B cell (primary cell): ENCODE data around the gene TNFRSF19. TPM values are rescaled to one million over a fixed set of nuclear protein-coding genes. Genes with fewer than 3 reads are reported as not detected.

Experiments used
- ATAC-seq: fragments of 200-7000 bp; cut with Tn5 transposase; one replicate; pipeline ENCODE4 v1.10.0; 2021; ENCODE audit warnings: low read depth, mild to moderate bottlenecking, moderate number of reproducible peaks, moderate library complexity
- CTCF ChIA-PET: fragments of 350-600 bp; sonication (Branson Sonifier 250); formaldehyde crosslinking; loops from one replicate; lab custom pipeline; 2021; ENCODE audit warnings: antibody characterized with exemption, inconsistent platforms; lab: Charles Lee
- POLR2A ChIA-PET: fragments of 350-600 bp; sonication (Branson Sonifier 250); formaldehyde crosslinking; loops from one replicate; lab custom pipeline; 2021; ENCODE audit warnings: antibody characterized with exemption; lab: Charles Lee
- DNase-seq: peaks from one replicate; pipeline ENCODE4 v3.0.0; 2013
- H2AFZ ChIP-seq: 2 replicates; pipeline ENCODE4 v1.6.1; 2012; ENCODE audit warnings: mild to moderate bottlenecking, low read depth, low read length; ENCODE audit not compliant: insufficient read depth, poor library complexity, severe bottlenecking
- H3K27ac ChIP-seq, 2 donors: 1 replicate in 1 of 2; 2 replicates in 1 of 2; pipeline ENCODE4 v1.5.1; 2012 to 2013; ENCODE audit warnings: low read length in 2 of 2, mild to moderate bottlenecking in 2 of 2, moderate library complexity in 1 of 2
- H3K27me3 ChIP-seq, 4 experiments: fragments of 200-600 bp in 1 of 4; sonication (generic) in 1 of 4; replicated peaks in 1 of 4; 1 replicate in 2 of 4; 2 replicates in 2 of 4; pipeline versions ENCODE4 v1.6.1 to v1.7.0; 2013 to 2016; ENCODE audit warnings: low read length in 3 of 4, mild to moderate bottlenecking in 2 of 4, mixed read lengths in 1 of 4, moderate library complexity in 1 of 4; ENCODE audit not compliant: insufficient read depth in 4 of 4, control insufficient read depth in 3 of 4; ENCODE audit errors: control extremely low read depth in 1 of 4
- H3K36me3 ChIP-seq, 2 experiments: replicated peaks in 1 of 2; 1 replicate in 1 of 2; 2 replicates in 1 of 2; pipeline versions ENCODE4 v1.6.1 to v1.7.1; 2013; ENCODE audit warnings: low read length in 1 of 2; ENCODE audit not compliant: insufficient read depth in 2 of 2, control insufficient read depth in 1 of 2; ENCODE audit errors: control extremely low read depth in 1 of 2, extremely low read depth in 1 of 2
- H3K4me1 ChIP-seq, 2 donors: fragments of 200-600 bp in 1 of 2; sonication (generic) in 1 of 2; 1 replicate in 1 of 2; 2 replicates in 1 of 2; pipeline versions ENCODE4 v1.5.1 to v1.6.1; 2013 to 2017; ENCODE audit warnings: low read length in 2 of 2; ENCODE audit not compliant: control insufficient read depth in 2 of 2, insufficient read depth in 2 of 2
- H3K4me2 ChIP-seq: replicated peaks from 2 replicates; pipeline ENCODE3; 2012; ENCODE audit warnings: mild to moderate bottlenecking, low read depth, low read length; ENCODE audit not compliant: poor library complexity, severe bottlenecking
- H3K4me3 ChIP-seq, 5 experiments: fragments of 200-600 bp in 1 of 5; sonication (generic) in 1 of 5; 1 replicate in 3 of 5; 2 replicates in 2 of 5; pipeline versions ENCODE4 v1.5.1 to v1.7.0; 2011 to 2016; ENCODE audit warnings: low read length in 4 of 5, mild to moderate bottlenecking in 4 of 5, low read depth in 2 of 5, control low read depth in 1 of 5, moderate library complexity in 1 of 5; ENCODE audit not compliant: insufficient read depth in 1 of 5; ENCODE audit errors: control extremely low read depth in 1 of 5, extremely low read depth in 1 of 5
- H3K79me2 ChIP-seq: fragments of 200-600 bp; sonication (generic); one replicate; pipeline ENCODE4 v1.6.0; 2016; ENCODE audit warnings: low read length; ENCODE audit not compliant: control insufficient read depth, insufficient read depth
- H3K9ac ChIP-seq: fragments of 200-600 bp; sonication (generic); 2 replicates; pipeline ENCODE4 v1.6.1; 2017; ENCODE audit warnings: mild to moderate bottlenecking, low read length, moderate library complexity
- H3K9me3 ChIP-seq, 3 donors: one replicate each; pipeline versions ENCODE4 v1.6.1 to v1.7.1; 2013; ENCODE audit warnings: low read length in 2 of 3; ENCODE audit not compliant: control insufficient read depth in 2 of 3, insufficient read depth in 1 of 3; ENCODE audit errors: control extremely low read depth in 1 of 3
- H4K20me1 ChIP-seq: 2 replicates; pipeline ENCODE4 v1.6.0; 2012; ENCODE audit warnings: mild to moderate bottlenecking, low read length; ENCODE audit not compliant: insufficient read depth, control insufficient read depth, poor library complexity, severe bottlenecking
- H3K27ac Mint-ChIP-seq: one replicate; pipeline ENCODE4 v1.8.0; 2021; ENCODE audit warnings: mixed read lengths
- H3K27me3 Mint-ChIP-seq: one replicate; pipeline ENCODE4 v1.8.0; 2021; ENCODE audit warnings: mixed read lengths
- H3K4me1 Mint-ChIP-seq: one replicate; pipeline ENCODE4 v1.8.0; 2021; ENCODE audit warnings: mixed read lengths
- H3K4me3 Mint-ChIP-seq: one replicate; pipeline ENCODE4 v1.8.0; 2021; ENCODE audit warnings: mixed read lengths
- H3K9me3 Mint-ChIP-seq: one replicate; pipeline ENCODE4 v1.8.0; 2022; ENCODE audit warnings: mixed read lengths; ENCODE audit not compliant: insufficient read depth
- EZH2 ChIP-seq: IDR thresholded peaks from 2 replicates; pipeline ENCODE4 v1.6.1; 2012; ENCODE audit warnings: borderline replicate concordance, low read depth, mild to moderate bottlenecking, moderate library complexity, low read length; ENCODE audit not compliant: insufficient read depth, poor library complexity, severe bottlenecking
- WGBS: methylation state at CpG from one replicate; pipeline ENCODE4 v1.1.5; 2013; ENCODE audit warnings: missing lambda C conversion rate; ENCODE audit not compliant: insufficient coverage; 5-methylcytosine and 5-hydroxymethylcytosine counted together
- intact Hi-C: fragments of 100-400 bp; cut with micrococcal nuclease; formaldehyde crosslinking; loops from one replicate; pipeline ENCODE4 v1.10.0; 2022
- polyA plus RNA-seq: library from polyadenylated mRNA; depleted of rRNA; stranded (reverse); fragments of >200 nt; gene quantifications from 2 replicates; pipeline ENCODE4 v1.2.3, GENCODE V29; 2012
- total RNA-seq, 2 donors: library from RNA; stranded (reverse); fragments of 120-200 nt in 1 of 2; gene quantifications; 1 replicate in 1 of 2; 2 replicates in 1 of 2; pipeline versions ENCODE4 v1.2.3 to v1.2.4, GENCODE V29; 2013 to 2022
- TF ChIP-seq, protein P1 (sequence below): fragments of 200-600 bp; IDR thresholded peaks from one replicate; pipeline ENCODE4 v1.8.0; 2022; ENCODE audit warnings: antibody characterized with exemption, mild to moderate bottlenecking

Gene TNFRSF19
- total and polyA plus RNA-seq, 2 donors (not counting 1 experiment from before 2014, with no cell fraction given) = 0.36 TPM; not detected in 1

DNA sequence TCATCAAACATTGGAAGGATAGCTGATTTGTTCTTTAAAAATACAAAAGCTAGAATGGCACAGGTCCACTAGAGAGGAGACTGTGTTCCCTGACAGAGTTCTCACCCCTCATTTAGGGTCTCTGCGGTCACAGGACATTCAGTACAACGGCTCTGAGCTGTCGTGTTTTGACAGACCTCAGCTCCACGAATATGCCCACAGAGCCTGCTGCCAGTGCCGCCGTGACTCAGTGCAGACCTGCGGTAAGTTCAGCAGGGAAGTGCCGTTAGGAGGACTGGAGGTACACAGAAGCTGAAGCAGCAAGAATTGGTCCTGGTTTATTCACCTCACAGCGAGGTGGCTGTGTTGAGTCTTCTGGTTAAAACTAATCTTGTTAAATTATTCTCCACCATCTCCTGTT is 90.0 kb downstream of the TNFRSF19 start:
- POLR2A ChIA-PET = no interaction called here
- Histone ChIP-seq H2AFZ (no peak overlapping the region), H3K36me3 (no peaks in the 10 kb centered on the region), H4K20me1 (no peaks in the 10 kb centered on the region), H3K4me1 (no peaks in the 10 kb centered on the region), H3K27me3 (peaks cover 0 to 10% (median 0%) of the 10 kb centered on the region in 4 experiments), H3K9me3 (no peaks in the 10 kb centered on the region), H3K27ac (no peak overlapping the region), H3K4me3 (no peak overlapping the region), H3K4me2 (no peak overlapping the region), H3K9ac (no peak overlapping the region), H3K79me2 (no peaks in the 10 kb centered on the region)
- WGBS = 93% methylated on average over 8 of the region's 9 CpGs
- no peak overlapping the region for H3K4me3 Mint-ChIP-seq
- intact Hi-C loops = no loop called here
- no peak for TF ChIP-seq EZH2
- TF ChIP-seq, protein P1, sequence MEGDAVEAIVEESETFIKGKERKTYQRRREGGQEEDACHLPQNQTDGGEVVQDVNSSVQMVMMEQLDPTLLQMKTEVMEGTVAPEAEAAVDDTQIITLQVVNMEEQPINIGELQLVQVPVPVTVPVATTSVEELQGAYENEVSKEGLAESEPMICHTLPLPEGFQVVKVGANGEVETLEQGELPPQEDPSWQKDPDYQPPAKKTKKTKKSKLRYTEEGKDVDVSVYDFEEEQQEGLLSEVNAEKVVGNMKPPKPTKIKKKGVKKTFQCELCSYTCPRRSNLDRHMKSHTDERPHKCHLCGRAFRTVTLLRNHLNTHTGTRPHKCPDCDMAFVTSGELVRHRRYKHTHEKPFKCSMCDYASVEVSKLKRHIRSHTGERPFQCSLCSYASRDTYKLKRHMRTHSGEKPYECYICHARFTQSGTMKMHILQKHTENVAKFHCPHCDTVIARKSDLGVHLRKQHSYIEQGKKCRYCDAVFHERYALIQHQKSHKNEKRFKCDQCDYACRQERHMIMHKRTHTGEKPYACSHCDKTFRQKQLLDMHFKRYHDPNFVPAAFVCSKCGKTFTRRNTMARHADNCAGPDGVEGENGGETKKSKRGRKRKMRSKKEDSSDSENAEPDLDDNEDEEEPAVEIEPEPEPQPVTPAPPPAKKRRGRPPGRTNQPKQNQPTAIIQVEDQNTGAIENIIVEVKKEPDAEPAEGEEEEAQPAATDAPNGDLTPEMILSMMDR = no peak
- DNase-seq (no peak), ATAC-seq (no peak)
- peaks cover 3% of the 10 kb centered on the region for H3K4me1 Mint-ChIP-seq
- CTCF ChIA-PET = no interaction called here
- H3K9me3 Mint-ChIP-seq = peaks cover 7% of the 10 kb centered on the region
- H3K27ac Mint-ChIP-seq = no peak overlapping the region
- peaks cover 5% of the 10 kb centered on the region for H3K27me3 Mint-ChIP-seq

- Histone ChIP-seq H3K4me3 (no peak overlapping the region), H3K27me3 (peaks cover 0 to 10% (median 0%) of the 10 kb centered on the region in 4 experiments), H3K79me2 (no peaks in the 10 kb centered on the region), H3K9ac (no peak overlapping the region), H3K27ac (no peak overlapping the region), H3K4me1 (no peaks in the 10 kb centered on the region), H3K9me3 (no peaks in the 10 kb centered on the region), H3K36me3 (no peaks in the 10 kb centered on the region), H2AFZ (no peak overlapping the region), H4K20me1 (no peaks in the 10 kb centered on the region), H3K4me2 (no peak overlapping the region)
- peaks cover 4% of the 10 kb centered on the region for H3K9me3 Mint-ChIP-seq
- intact Hi-C loops = no loop called here
- 100% methylated on average over 1 of the region's 8 CpGs for WGBS
- no peaks in the 10 kb centered on the region for H3K4me1 Mint-ChIP-seq
- no peak for TF ChIP-seq EZH2
- TF ChIP-seq, protein P1 = no peak
- DNase-seq (no peak), ATAC-seq (no peak)
- no peak overlapping the region for H3K4me3 Mint-ChIP-seq
- no peak overlapping the region for H3K27ac Mint-ChIP-seq
- CTCF ChIA-PET = interaction anchor here (0.8 to 1.4 kb wide), 2 partner anchors 206 to 208 kb away, joined by 4 to 6 read pairs; no protein-coding TSS in a partner anchor
- peaks cover 16% of the 10 kb centered on the region for H3K27me3 Mint-ChIP-seq
- POLR2A ChIA-PET = no interaction called here
Measured at GRCh38 chr13:23666582-23666981, 96.4 kb downstream of the TNFRSF19 start.
